ENCODE results near the gene APCDD1.
"Not testable (repeated sequence)": the region's sequence is repeated elsewhere in the genome, so short reads cannot be mapped to it uniquely, and the experiment has no call there.

APCDD1 gene

DNA sequence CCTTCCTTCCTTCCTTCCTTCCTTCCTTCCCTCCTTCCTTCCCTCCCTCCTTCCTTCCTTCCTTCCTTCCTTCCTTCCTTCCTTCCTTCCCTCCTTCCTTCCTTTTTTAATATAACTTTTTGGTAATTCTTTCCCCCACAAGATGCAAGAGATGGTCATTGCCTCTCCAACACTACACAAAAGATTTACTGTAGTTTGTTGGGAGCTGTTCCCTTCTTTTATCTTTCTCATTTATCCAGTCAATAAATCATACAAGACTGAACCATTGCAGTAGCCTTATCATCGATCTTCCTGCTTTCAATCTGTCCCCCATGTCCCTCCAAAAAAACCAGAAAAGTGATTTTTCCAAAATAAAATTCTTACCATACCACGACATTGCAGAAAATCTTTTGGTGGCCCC lies 8.2 kb downstream of the APCDD1 start:
- no peak for TF ChIP-seq POLR2A (IDR thresholded peaks at IDR 0.05; ENCODE audit: low read depth, low read length)
- no peak for FAIRE-seq

DNA sequence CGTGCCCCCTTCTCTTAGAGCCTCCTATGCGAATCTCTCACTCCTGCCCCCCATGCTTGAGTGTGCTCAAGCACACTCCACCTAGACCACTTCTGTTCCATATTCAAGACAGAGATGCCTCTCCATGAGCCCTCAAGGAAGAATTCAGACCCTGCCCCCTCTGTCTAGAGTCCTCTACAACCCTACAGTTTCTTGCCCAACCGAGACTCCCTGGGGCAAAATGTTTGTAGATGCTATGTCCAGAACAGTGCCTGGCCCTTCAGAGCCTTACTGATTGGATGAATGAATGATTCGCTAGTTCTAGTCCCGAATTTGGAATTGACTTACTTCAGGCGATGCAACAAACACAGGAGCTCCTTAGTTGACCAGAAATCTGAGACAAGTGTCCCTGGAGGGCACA lies 8.7 kb downstream of the APCDD1 start:
- TF ChIP-seq POLR2A (IDR thresholded peaks at IDR 0.05; ENCODE audit: low read depth, low read length): no peak
- no peak for DNase-seq (ENCODE audit: insufficient read length, low spot score)
- no peak for FAIRE-seq

More for the DNA sequence above, 8.2 kb downstream of the APCDD1 start:
- no peak for DNase-seq (ENCODE audit: insufficient read length, low spot score)

DNA sequence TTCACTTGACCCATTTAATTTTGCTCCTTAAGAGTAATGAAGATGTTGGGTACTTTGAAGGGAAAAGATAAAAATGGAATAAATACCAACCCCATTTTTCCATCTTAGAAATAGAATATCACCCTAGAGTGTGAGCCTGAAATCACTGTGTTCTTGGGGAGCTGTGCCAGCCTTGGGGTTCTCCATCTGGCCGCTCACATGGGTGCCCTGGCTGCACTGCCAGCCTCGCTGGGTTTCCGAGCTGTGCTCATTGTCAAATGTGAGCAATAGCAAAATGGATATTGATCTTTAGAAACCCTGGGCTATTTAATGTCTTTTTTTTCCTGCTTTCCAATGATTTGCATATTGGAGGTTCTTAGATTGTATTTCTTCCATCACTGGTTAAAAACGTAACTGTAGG lies 9.3 kb downstream of the APCDD1 start:
- no peak for DNase-seq (ENCODE audit: insufficient read length, low spot score)
- FAIRE-seq: no peak
- TF ChIP-seq POLR2A (IDR thresholded peaks at IDR 0.05; ENCODE audit: low read depth, low read length): no peak

DNA sequence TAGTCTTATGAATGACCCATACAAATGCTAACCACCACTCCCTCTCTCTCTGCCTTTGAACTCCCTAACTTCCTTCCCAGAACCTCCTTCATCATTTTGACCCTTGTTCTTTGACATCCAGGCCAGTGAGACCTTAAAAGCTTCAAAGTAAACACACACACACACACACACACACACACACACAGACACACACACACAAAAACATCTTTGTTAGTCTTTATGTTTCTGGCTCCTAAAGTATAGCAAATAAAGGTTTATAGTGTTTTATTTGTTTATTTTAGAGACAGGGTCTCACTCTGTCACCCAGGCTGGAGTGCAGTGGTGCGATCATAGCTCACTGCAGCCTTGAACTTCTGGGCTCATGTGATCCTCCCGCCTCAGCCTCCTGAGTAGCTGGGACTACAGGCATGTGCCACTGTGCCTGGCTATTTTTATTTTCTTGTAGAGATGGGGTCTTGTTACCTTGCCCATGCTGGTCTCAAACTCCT lies 9.8 kb downstream of the APCDD1 start:
- FAIRE-seq; DNase-seq (ENCODE audit: insufficient read length, low spot score): not testable (repeated sequence)

DNA sequence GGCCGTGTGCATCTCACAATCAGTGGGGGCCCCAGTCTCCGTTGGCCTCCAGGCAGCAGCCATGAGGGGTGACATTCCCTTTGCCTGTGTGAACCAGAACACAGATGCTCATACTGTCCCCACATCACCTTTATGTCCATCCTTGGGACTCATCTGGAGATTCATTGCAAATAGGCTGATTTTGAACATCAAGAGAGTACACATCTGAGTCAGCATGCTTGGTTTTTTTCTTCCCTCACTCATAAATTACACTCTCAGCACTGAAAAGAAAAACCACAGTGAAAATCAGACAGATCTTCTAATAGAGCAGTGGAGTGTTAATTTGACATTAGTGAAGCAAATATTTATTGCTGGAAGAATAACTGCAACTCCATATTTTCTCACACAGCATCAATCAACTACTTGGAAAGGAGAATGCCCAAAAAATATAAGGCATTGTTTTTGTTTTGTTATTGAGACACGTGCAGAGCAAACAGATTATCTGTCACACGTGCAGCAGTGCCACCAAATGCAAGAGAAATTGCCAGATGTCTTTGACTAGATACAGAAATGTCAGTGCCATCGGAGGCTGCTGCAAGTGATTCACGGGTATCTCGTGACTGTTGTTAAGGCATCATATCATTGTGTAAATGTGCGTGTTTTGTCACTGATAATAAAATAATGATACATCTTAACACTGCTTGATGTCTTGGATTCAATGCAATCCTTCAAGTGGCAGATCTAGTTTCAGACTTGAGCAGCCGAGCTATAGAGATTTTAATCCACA lies 10.9 kb downstream of the APCDD1 start:
- TF ChIP-seq POLR2A (IDR thresholded peaks at IDR 0.05; ENCODE audit: low read depth, low read length): no peak
- no peak for FAIRE-seq
- DNase-seq (ENCODE audit: insufficient read length, low spot score): no peak

DNA sequence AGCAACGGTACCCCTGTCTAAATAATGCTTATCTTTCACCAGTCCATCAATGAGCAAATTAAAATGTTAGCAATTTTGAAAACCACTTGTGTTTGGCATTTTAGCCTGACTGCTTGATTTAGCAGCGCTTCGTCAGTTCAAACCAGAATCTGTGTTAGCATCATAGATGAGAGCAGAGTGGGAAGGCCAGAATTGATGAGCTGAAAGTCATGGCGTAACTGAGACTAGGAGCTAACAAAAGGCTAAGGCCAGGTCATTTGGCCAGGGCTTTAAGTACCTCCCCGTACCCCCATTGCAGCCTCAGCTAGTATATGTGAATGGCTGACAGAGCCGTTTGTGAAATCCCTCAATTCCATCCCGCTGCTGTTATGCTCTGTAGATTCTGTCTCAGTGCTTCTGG lies 16.0 kb downstream of the APCDD1 start:
- FAIRE-seq (no peak), DNase-seq (ENCODE audit: insufficient read length, low spot score) (no peak)
- TF ChIP-seq POLR2A (IDR thresholded peaks at IDR 0.05; ENCODE audit: low read depth, low read length): no peak

DNA sequence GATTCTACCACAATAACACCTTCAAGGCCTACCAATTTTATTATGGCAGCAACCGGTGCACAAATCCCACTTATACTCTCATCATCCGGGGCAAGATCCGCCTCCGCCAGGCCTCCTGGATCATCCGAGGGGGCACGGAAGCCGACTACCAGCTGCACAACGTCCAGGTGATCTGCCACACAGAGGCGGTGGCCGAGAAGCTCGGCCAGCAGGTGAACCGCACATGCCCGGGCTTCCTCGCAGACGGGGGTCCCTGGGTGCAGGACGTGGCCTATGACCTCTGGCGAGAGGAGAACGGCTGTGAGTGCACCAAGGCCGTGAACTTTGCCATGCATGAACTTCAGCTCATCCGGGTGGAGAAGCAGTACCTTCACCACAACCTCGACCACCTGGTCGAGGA lies 17.1 kb downstream of the APCDD1 start:
- FAIRE-seq (no peak), DNase-seq (ENCODE audit: insufficient read length, low spot score) (no peak)
- TF ChIP-seq POLR2A (IDR thresholded peaks at IDR 0.05; ENCODE audit: low read depth, low read length): no peak

DNA sequence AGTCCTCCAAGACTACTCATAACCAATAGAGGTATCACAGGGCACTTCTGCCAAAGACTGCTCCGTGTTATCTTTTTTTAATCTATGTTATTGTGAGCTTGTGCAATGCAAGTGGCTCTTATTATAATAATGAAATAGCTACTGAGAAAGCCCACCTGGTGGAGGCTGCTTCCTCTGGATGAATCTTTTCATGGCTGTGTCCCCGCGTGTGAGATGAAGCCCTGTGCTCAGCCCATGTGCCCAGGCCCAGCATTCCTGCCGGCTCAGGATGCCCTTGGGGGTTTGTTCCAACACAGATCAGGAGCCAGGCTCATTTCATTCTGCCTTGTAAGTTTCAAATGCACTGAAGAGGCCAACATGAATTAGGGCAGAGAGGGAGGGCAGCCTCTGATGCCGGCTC lies 18.7 kb downstream of the APCDD1 start:
- TF ChIP-seq POLR2A (IDR thresholded peaks at IDR 0.05; ENCODE audit: low read depth, low read length): no peak
- FAIRE-seq (no peak), DNase-seq (ENCODE audit: insufficient read length, low spot score) (no peak)

DNA sequence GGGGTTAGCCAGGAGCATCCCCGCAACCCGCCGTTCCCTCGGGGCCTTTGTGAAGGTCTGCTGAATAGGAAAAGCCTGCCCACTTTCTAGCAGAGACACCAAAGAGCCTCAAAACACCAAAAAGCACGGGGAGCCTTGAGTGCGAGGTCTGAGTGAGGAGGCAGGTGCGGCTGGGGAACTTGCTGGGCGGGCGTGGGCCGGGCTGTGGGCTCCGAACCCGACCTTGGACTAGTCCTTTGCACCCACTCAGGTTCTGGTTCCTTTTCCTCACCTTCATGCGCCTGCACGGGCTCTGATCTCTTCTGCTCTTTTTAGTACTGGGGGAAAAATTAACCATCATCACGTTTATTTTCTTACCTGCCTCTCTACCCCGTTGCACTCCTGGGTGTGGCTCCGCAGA lies 19.9 kb downstream of the APCDD1 start:
- no peak for TF ChIP-seq POLR2A (IDR thresholded peaks at IDR 0.05; ENCODE audit: low read depth, low read length)
- FAIRE-seq (no peak), DNase-seq (ENCODE audit: insufficient read length, low spot score) (no peak)

DNA sequence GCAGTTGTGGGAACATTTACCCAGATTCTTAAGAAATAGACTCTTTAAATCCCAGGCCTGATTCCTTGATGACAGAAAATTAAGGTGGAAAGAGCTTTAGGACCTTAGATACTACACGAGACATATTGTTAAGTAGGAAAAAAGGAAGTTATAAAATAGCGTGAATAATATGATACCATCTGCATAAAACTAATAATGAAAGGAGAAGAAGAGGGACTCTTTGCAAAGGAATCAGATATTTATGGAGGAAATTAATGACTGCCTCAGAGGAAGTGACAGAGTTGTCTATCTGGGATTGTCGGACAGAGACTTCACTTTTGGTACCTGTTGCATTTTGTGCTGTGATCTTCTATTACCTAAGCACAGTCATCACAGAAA lies 20.8 kb downstream of the APCDD1 start:
- TF ChIP-seq POLR2A (IDR thresholded peaks at IDR 0.05; ENCODE audit: low read depth, low read length): no peak
- no peak for FAIRE-seq
- no peak for DNase-seq (ENCODE audit: insufficient read length, low spot score)

DNA sequence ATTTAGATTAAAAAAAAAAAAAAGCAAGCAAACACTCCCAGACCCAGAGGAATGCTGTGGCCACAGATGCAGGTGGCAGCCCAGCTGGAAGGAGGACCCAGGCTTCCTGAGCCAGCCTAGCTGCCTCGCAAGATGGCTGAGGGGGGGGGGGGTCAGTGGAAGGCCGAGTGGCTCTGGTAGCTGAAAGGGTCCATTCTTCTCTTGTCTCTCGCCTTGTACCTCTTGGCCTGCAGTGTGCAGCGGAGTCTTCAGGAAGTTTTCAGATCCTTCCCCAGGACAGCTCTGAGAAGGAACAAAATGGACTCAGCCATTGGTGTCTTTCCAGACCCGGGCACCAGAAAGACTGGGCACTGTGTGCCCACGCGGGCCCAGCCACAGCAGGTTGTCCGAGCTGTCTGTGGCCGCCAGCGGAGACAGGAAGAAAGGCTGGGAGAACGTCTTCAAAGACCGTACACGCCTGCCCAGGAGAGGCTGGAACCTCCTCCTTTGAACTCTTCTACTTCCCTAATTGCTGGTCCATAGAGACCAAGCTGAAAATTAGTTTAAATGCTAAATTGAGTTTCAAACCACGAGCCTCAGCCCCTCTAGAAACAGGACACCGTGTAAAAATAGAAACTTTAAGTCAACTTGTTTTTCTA lies 21.3 kb downstream of the APCDD1 start:
- TF ChIP-seq POLR2A (IDR thresholded peaks at IDR 0.05; ENCODE audit: low read depth, low read length): no peak
- no peak for FAIRE-seq
- DNase-seq (ENCODE audit: insufficient read length, low spot score): no peak

DNA sequence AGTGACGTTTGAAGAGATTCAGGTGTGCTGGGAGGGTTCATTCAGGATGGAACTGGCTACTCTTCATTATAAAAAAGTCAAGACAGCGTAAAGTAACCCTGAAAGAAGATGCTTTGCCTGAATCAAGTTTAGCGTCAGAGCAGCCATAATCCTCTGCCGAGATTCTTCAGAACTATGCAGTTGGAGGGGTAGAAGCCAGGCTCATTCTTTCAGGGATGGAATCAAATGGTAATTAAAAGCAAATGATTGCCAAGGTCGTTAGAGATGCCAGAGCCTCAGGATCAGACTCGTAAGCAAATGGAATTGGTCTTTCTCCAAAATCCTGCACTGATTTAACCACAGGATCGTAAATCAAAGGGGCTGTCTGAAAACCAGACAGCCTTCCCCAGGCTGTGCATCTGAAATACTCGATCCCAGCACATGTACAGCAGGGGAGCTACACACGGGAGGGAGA lies 21.9 kb downstream of the APCDD1 start:
- DNase-seq (ENCODE audit: insufficient read length, low spot score): no peak

DNA sequence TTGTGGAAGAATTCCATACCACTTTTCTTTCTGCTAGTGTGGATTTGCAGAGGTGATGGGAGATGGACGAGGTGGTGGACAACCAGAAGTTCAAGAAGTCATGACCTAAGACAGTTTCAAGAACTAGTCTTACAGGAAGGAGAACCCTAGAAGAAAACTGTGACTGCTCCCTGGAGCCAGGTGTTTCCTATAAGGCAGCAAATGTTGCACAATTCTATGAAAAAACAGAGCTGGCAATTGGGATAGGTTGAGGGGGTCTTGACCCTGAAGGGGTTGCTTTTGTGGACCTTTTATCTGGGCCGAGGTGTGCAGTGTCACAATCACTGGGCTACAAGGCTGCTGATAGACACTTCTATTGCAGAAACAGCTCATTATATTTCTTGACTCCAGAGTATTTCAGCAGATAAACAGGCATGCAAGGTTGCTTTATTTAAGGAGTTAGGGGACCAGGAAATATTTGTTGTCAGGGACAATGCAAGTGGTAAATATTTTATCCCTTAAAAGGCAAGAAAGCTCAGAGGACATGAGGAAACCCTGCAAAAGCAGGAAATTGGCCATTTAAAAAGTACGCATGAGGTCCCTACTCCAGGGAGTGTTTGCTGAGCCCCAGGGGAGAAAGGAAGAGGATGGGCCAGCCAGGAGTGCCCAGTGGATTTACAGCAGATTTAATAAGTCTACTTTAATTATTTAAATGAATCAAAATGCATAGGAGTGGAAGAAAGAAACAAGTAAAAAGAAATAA lies 22.9 kb downstream of the APCDD1 start:
- FAIRE-seq (no peak), DNase-seq (ENCODE audit: insufficient read length, low spot score) (no peak)

More for the DNA sequence above, 21.9 kb downstream of the APCDD1 start:
- FAIRE-seq: no peak
- TF ChIP-seq POLR2A (IDR thresholded peaks at IDR 0.05; ENCODE audit: low read depth, low read length): no peak

DNA sequence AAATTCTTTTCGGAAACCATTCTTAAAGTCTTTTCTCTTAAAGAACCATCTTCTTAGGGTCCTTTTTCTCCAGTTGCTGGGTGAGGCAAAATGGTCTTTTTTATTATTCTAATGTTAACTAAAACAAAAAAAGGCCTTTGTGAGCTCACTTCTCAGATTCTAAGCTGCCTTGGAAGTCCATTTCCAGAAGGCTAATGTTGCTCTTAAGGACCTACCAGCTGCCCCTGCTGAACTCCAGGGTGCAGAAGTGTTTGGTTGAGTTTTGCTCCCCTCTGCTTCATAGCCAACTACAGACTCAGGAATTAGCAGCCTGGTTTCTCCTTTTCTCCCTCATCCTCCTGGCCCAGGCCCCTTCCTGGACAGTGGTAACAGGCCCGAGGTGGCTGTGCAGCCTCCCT lies 23.4 kb downstream of the APCDD1 start:
- TF ChIP-seq POLR2A (IDR thresholded peaks at IDR 0.05; ENCODE audit: low read depth, low read length): no peak
- DNase-seq (ENCODE audit: insufficient read length, low spot score) (no peak), FAIRE-seq (no peak)

More for the DNA sequence above, 22.9 kb downstream of the APCDD1 start:
- TF ChIP-seq POLR2A (IDR thresholded peaks at IDR 0.05; ENCODE audit: low read depth, low read length): no peak

Data from H54 (cell line).